Type B pancreatic cell (in vitro differentiated cells): ENCODE measurements around the gene LRBA. TPM values are rescaled to one million over a fixed set of nuclear protein-coding genes. Genes with fewer than 3 reads are reported as not detected.

Source experiments
- DNase-seq: peaks from one replicate; pipeline ENCODE4 v3.0.0; 2021; ENCODE audit warnings: mixed read lengths; ENCODE audit not compliant: unreplicated experiment; ENCODE audit errors: extremely low spot score
- H3K27ac Mint-ChIP-seq: 2 replicates; pipeline ENCODE4 v1.8.0; 2021; ENCODE audit warnings: mild to moderate bottlenecking, mixed read lengths
- H3K27me3 Mint-ChIP-seq: 2 replicates; pipeline ENCODE4 v1.8.0; 2021; ENCODE audit warnings: mixed read lengths
- H3K36me3 Mint-ChIP-seq: 2 replicates; pipeline ENCODE4 v1.8.0; 2021; ENCODE audit warnings: mixed read lengths
- H3K4me1 Mint-ChIP-seq: one replicate; pipeline ENCODE4 v1.8.0; 2021; ENCODE audit warnings: mixed read lengths; ENCODE audit not compliant: unreplicated experiment
- H3K4me3 Mint-ChIP-seq: 2 replicates; pipeline ENCODE4 v1.8.0; 2021; ENCODE audit warnings: mild to moderate bottlenecking, mixed read lengths
- H3K9me3 Mint-ChIP-seq: 2 replicates; pipeline ENCODE4 v1.8.0; 2021; ENCODE audit warnings: mixed read lengths
- CTCF ChIP-seq: fragments of 200-600 bp; sonication (generic); conservative IDR thresholded peaks from 2 replicates; pipeline ENCODE4 v1.5.0; 2021; ENCODE audit warnings: antibody characterized with exemption, mild to moderate bottlenecking
- total RNA-seq: library from RNA; stranded (reverse); gene quantifications from 2 replicates; pipeline ENCODE4 v1.2.1, GENCODE V29; 2021; ENCODE audit warnings: low replicate concordance

LRBA gene
- total RNA-seq, 1 donor from 2014 or later: 64.5 TPM

DNA sequence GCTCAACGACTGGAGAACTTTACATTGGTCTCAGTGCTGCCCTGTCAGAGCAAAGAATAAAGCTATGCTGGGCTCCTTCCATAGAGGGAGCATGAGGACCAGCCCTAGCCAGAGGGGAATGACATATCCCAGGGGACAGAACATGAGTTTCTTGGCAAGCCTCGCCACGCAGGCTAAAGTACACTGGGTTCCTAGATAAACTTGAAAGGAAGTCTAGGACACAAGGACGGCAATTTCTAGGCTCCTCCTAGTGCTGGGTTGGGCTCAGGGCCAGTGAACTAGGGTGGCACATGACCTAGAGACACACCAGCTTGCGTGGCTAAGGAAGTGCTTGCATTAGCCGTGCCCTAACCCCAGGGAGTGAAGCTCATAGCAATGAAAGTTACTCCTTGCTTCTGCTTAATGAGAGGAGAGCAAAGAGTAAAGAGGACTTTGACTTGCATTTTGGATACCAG is 292.1 kb downstream of the LRBA start:
- Mint-ChIP-seq H3K27me3 (no peaks in the 10 kb centered on the region), H3K9me3 (peaks cover 11% of the 10 kb centered on the region)
- TF ChIP-seq CTCF: no peak

DNA sequence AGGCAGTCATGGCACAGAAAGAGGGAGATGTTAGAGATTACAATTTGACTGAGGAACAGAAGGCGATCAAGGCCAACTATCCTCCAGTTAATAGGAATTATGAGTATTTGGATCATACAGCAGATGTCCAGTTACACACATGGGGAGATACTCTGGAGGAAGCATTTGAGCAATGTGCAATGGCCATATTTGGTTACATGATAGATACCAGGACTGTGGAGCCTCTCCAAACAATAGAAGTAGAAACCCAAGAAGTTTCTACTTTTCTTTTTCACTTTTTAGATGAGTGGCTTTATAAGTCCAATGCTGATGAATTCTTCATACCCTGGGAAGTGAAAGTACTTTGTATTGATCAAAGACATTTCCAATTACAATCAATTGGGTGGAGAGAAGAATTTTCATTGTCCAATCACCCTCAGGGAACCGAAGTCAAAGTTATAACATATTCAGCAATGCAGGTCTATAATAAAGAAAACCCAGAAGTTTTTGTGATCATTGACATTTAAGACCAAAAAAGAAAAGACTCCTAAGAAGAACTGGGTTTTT is 294.0 kb downstream of the LRBA start:
- no peak overlapping the region for H3K27ac Mint-ChIP-seq
- no peak for TF ChIP-seq CTCF

More for the DNA sequence above, 292.1 kb downstream of the LRBA start:
- Mint-ChIP-seq H3K4me3 (no peak overlapping the region), H3K27ac (no peak overlapping the region), H3K4me1 (peaks cover 8% of the 10 kb centered on the region), H3K36me3 (peaks cover 22% of the 10 kb centered on the region)
- DNase-seq: no peak

GRCh38 chr4:150717952-150718351 is 297.1 kb downstream of the LRBA start:
- TF ChIP-seq CTCF: no peak
- Mint-ChIP-seq H3K27me3 (no peaks in the 10 kb centered on the region), H3K36me3 (peaks cover 5% of the 10 kb centered on the region), H3K9me3 (no peaks in the 10 kb centered on the region), H3K4me1 (peaks cover 11% of the 10 kb centered on the region), H3K4me3 (no peak overlapping the region), H3K27ac (no peak overlapping the region)
- no peak for DNase-seq

More for the DNA sequence above, 294.0 kb downstream of the LRBA start:
- Mint-ChIP-seq H3K27me3 (no peaks in the 10 kb centered on the region), H3K4me3 (no peak overlapping the region), H3K36me3 (peaks cover 14% of the 10 kb centered on the region), H3K4me1 (peaks cover 8% of the 10 kb centered on the region), H3K9me3 (peaks cover 5% of the 10 kb centered on the region)
- no peak for DNase-seq

DNA sequence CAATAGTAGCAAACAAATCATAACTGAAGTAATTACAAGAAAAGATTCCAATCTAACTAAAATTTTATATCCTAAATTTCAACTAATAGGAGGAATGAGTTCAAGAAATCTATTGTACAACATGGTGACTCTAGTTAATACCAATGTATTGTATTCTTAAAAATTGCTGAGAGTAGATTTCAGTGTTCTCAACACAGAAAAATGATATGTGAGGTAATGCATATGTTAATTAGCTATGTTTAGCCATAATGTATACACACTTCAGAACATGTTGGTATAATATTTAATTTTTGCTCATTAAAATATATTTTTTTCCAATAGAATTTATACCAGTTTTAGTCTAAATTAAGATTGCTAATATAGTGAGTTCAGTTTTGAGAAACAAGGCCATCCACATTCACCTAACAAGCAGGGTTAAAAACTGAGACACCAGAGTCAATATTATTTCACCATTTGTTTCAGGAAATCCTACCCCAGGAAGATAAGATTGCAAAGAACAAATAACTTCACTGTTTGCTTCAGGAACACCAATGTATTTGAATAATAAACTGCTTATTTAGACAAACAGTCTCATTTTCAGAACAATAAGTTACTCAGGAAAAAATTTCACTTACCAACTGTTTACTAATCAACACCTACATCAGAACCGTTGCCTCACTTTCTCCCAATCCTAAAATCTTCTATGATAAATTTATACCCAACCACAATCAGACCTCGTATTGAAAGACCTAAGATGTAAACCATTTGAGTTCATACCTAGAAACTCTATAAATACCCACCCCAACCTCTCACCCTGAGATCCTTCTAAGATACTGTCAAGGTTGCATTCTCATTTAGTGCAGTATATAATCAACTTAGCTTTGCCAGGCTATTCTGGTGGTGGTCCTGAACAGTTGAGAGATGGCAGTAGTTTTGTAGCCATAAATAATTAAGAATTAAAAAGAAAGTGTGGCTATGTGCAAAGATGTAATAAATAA is 300.3 kb downstream of the LRBA start:
- DNase-seq: no peak
- no peak overlapping the region for H3K4me3 Mint-ChIP-seq
- no peak overlapping the region for H3K27ac Mint-ChIP-seq
- no peaks in the 10 kb centered on the region for H3K27me3 Mint-ChIP-seq
- H3K4me1 Mint-ChIP-seq: peaks cover 5% of the 10 kb centered on the region
- no peaks in the 10 kb centered on the region for H3K9me3 Mint-ChIP-seq
- H3K36me3 Mint-ChIP-seq: peaks cover 7% of the 10 kb centered on the region
- no peak for TF ChIP-seq CTCF

DNA sequence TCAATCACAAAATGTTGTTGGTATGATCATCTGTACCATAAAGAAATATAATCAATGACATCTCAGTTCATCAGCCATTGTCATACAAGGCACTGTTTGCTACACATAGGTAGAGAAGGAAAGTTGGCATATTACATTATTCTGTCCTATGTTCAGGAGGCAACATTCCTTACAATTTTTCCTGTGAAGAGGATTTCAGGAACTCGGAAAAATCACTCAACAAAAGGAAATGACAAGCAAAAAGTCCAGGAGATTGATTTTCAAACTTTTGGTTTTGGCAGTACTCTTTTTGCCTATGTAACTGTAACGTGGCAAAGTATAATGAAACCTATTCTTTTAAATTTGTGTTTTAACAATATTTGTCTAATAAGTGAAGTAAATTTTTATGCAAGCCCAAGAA is 301.8 kb downstream of the LRBA start:
- Mint-ChIP-seq H3K4me3 (no peak overlapping the region), H3K4me1 (peaks cover 3% of the 10 kb centered on the region), H3K27ac (no peak overlapping the region), H3K36me3 (peaks cover 8% of the 10 kb centered on the region), H3K27me3 (no peaks in the 10 kb centered on the region), H3K9me3 (no peaks in the 10 kb centered on the region)
- DNase-seq: no peak
- no peak for TF ChIP-seq CTCF
